Endometrial microvascular endothelial cells (primary cell): Measurements from ENCODE around the gene RPS6KL1. TPM values are rescaled to one million over a fixed set of nuclear protein-coding genes. Genes with fewer than 3 reads are reported as not detected.

Source experiments
- in situ Hi-C: cut with HindIII; loops from 2 replicates; pipeline ENCODE4 v1.10.0; 2017; ENCODE audit warnings: low sequenced_read_pairs, low pct_unique_long_range_greater_than_20kb; ENCODE audit errors: inconsistent ontology term
- total RNA-seq: library from RNA; depleted of rRNA; stranded (reverse); fragments of >200 nt; gene quantifications from one replicate; pipeline ENCODE4 v1.2.3, GENCODE V29; 2015; ENCODE audit errors: inconsistent ontology term

RPS6KL1 gene
- total RNA-seq, 1 donor from 2014 or later = 25.0 TPM

- in situ Hi-C loops = no loop called here
These were observed 18.2 kb downstream of the RPS6KL1 start for GRCh38 chr14:74904635-74905503.

- in situ Hi-C loops = no loop called here
These were observed 19.9 kb downstream of the RPS6KL1 start for GRCh38 chr14:74902941-74903705.

GRCh38 chr14:74898694-74899093 is 24.4 kb downstream of the RPS6KL1 start:
- in situ Hi-C loops = no loop called here

GRCh38 chr14:74898083-74898482 is 25.0 kb downstream of the RPS6KL1 start:
- in situ Hi-C loops = no loop called here

GRCh38 chr14:74897642-74898041 is 25.4 kb downstream of the RPS6KL1 start:
- in situ Hi-C loops = no loop called here

- in situ Hi-C loops = no loop called here
These were observed 26.7 kb downstream of the RPS6KL1 start for GRCh38 chr14:74896400-74896799.

GRCh38 chr14:74893614-74894091 is 29.4 kb downstream of the RPS6KL1 start:
- in situ Hi-C loops = no loop called here

GRCh38 chr14:74892745-74893144 is 30.3 kb downstream of the RPS6KL1 start:
- in situ Hi-C loops = no loop called here

GRCh38 chr14:74891870-74892269 is 31.2 kb downstream of the RPS6KL1 start:
- in situ Hi-C loops = no loop called here

GRCh38 chr14:74890262-74890661 is 32.8 kb downstream of the RPS6KL1 start:
- in situ Hi-C loops = no loop called here

GRCh38 chr14:74888164-74889158 is 34.6 kb downstream of the RPS6KL1 start:
- in situ Hi-C loops = no loop called here

GRCh38 chr14:74886001-74886400 is 37.1 kb downstream of the RPS6KL1 start:
- in situ Hi-C loops = no loop called here

- in situ Hi-C loops = no loop called here
These were observed 40.7 kb downstream of the RPS6KL1 start for GRCh38 chr14:74882103-74882920.

GRCh38 chr14:74881431-74882102 is 41.5 kb downstream of the RPS6KL1 start, which contains the start of gene DLST:
Gene DLST, plus strand, starts transcription at chr14:74881916. Its CDS starts 38 bp downstream, at chr14:74881954.
- in situ Hi-C loops = no loop called here

GRCh38 chr14:74879427-74880182 is 43.5 kb downstream of the RPS6KL1 start:
- in situ Hi-C loops = no loop called here

- in situ Hi-C loops = no loop called here
These were observed 46.8 kb downstream of the RPS6KL1 start, which contains the start of gene PROX2 for GRCh38 chr14:74875941-74876913. Gene PROX2, minus strand, starts transcription at chr14:74876145. Its CDS starts 12,311 bp downstream, at chr14:74863834.
